H1 (cell line): ENCODE measurements around the gene RNF26. TPM values are rescaled to one million over a fixed set of nuclear protein-coding genes. Genes with fewer than 3 reads are reported as not detected.
A peak's percentile ranks its signal among the peaks of the same experiment; 100 is the strongest.

Experiments used
- polyA plus RNA-seq, 7 experiments: library from polyadenylated mRNA; depleted of rRNA in 3 of 7; stranded (reverse) in 5 of 7; unstranded in 2 of 7; fragments of >200 nt in 5 of 7; fragments of 200-250 nt in 2 of 7; gene quantifications; 1 replicate in 5 of 7; 2 replicates in 1 of 7; 4 replicates in 1 of 7; pipeline versions ENCODE4 v1.2.1 to v1.2.3, GENCODE V29; 2011 to 2013; ENCODE audit warnings: missing spikeins in 2 of 7, mixed read lengths in 2 of 7
- total RNA-seq: library from RNA; stranded (reverse); fragmentation: NEBNext Ultra II Directional; extraction: Animal tissue kit (Norgen Biotek cat#: 25700); gene quantifications from 2 replicates; pipeline ENCODE4 v1.2.1, GENCODE V29; 2021
- TF ChIP-seq, protein P1 (sequence below), 3 experiments: IDR thresholded peaks; 1 replicate in 2 of 3; 2 replicates in 1 of 3; pipeline versions ENCODE4 v1.5.1 to v1.6.1; 2011; ENCODE audit warnings: low read length in 3 of 3, mild to moderate bottlenecking in 3 of 3, inconsistent platforms in 2 of 3, low read depth in 1 of 3, moderate library complexity in 1 of 3; ENCODE audit not compliant: insufficient read depth in 1 of 3; ENCODE audit errors: control extremely low read depth in 1 of 3

The RNF26 gene
- total and polyA plus RNA-seq, 2 of the 8 experiments (the other 6 are each of a cell fraction or from before 2014, with no cell fraction given): 82.7 to 84.0 TPM

DNA sequence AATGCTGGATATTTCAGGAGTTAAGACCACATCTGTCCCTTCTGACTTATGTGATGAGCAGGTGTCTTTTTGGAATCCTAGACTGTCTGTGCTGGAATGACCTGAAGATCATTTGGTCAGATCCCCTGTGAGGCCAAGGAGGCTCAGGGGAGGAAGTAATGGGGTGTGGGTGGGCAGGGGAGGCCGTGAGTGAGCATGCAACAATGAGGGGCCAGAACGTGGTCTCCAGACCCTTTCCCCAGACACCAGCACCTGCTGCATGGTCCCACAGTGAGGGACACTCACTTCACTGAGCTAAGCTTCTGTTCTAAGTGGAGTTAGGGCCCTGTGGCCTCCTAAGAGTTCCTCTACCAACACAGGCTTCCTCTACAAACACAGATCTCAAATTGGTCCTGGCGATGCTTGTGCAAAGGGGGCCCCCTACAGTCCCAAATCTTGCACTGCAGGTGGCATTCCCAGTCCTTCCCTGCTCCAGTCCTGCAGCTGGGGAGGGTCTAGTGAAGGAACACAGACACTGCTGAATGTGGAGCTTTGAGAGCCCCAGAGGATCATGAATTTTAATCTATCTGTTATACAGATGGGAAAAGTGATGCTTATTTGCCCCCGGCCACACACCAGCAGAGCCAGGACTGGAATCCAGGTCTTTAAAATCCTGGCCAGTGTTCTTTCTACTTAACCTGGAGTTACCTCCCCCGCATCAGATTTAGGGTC lies 39.7 kb downstream of the RNF26 start (continued):
- TF ChIP-seq, protein P1, sequence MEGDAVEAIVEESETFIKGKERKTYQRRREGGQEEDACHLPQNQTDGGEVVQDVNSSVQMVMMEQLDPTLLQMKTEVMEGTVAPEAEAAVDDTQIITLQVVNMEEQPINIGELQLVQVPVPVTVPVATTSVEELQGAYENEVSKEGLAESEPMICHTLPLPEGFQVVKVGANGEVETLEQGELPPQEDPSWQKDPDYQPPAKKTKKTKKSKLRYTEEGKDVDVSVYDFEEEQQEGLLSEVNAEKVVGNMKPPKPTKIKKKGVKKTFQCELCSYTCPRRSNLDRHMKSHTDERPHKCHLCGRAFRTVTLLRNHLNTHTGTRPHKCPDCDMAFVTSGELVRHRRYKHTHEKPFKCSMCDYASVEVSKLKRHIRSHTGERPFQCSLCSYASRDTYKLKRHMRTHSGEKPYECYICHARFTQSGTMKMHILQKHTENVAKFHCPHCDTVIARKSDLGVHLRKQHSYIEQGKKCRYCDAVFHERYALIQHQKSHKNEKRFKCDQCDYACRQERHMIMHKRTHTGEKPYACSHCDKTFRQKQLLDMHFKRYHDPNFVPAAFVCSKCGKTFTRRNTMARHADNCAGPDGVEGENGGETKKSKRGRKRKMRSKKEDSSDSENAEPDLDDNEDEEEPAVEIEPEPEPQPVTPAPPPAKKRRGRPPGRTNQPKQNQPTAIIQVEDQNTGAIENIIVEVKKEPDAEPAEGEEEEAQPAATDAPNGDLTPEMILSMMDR (IDR thresholded peaks at IDR 0.05; ENCODE audit: control extremely low read depth in 1 of 3, insufficient read depth in 1 of 3, low read depth in 1 of 3, low read length in 3 of 3): peak; percentile 82 to 92 (median 89)
